ENCODE data around the gene FAM111B.
"Not testable (repeated sequence)": the region's sequence is repeated elsewhere in the genome, so short reads cannot be mapped to it uniquely, and the experiment has no call there.

GRCh38 chr11:59136551-59136950 lies 29.5 kb downstream of the FAM111B start:
- not testable (repeated sequence) for TF ChIP-seq CTCF (optimal IDR thresholded peaks at IDR 0.05 in 1 of 3, IDR thresholded peaks at IDR 0.05 in 1 of 3, conservative IDR thresholded peaks at IDR 0.05 in 1 of 3; ENCODE audit: extremely low read depth in 1 of 3, insufficient read depth in 2 of 3, low read length in 3 of 3); EZH2 (IDR thresholded peaks at IDR 0.05; ENCODE audit: low read length)
